Activated CD8-positive, alpha-beta T cell treated with anti-CD3 and anti-CD28 coated beads for 36 hours (primary cell): ENCODE results near the gene PHKB. TPM values are rescaled to one million over a fixed set of nuclear protein-coding genes. Genes with fewer than 3 reads are reported as not detected.
A peak's percentile ranks its signal among the peaks of the same experiment; 100 is the strongest.

ENCODE experiments used
- ATAC-seq: fragments of 200-7000 bp; cut with Tn5 transposase; one replicate; pipeline ENCODE4 v1.10.0; 2021; ENCODE audit warnings: mild to moderate bottlenecking, moderate library complexity
- CTCF ChIA-PET: fragments of 350-600 bp; sonication (Branson Sonifier 250); formaldehyde crosslinking; loops from one replicate; lab custom pipeline; 2021; ENCODE audit warnings: antibody characterized with exemption; lab: Charles Lee
- POLR2A ChIA-PET: fragments of 350-600 bp; sonication (Branson Sonifier 250); formaldehyde crosslinking; loops from one replicate; lab custom pipeline; 2021; ENCODE audit warnings: antibody characterized with exemption; lab: Charles Lee
- DNase-seq: peaks from one replicate; pipeline ENCODE4 v3.0.0-alpha.2; 2020
- H3K27ac Mint-ChIP-seq: one replicate; pipeline ENCODE4 v1.8.0; 2021; ENCODE audit warnings: mild to moderate bottlenecking, mixed read lengths
- H3K27me3 Mint-ChIP-seq: one replicate; pipeline ENCODE4 v1.8.0; 2021; ENCODE audit warnings: mixed read lengths
- H3K36me3 Mint-ChIP-seq: one replicate; pipeline ENCODE4 v1.8.0; 2021; ENCODE audit warnings: low read depth, mixed read lengths
- H3K4me1 Mint-ChIP-seq: one replicate; pipeline ENCODE4 v1.8.0; 2021; ENCODE audit warnings: low read depth, mixed read lengths
- H3K4me3 Mint-ChIP-seq: one replicate; pipeline ENCODE4 v1.8.0; 2021; ENCODE audit warnings: mild to moderate bottlenecking, moderate library complexity, mixed read lengths
- H3K9me3 Mint-ChIP-seq: one replicate; pipeline ENCODE4 v1.8.0; 2021; ENCODE audit warnings: mixed read lengths
- intact Hi-C: fragments of 100-400 bp; cut with micrococcal nuclease; formaldehyde crosslinking; loops from one replicate; pipeline ENCODE4 v1.10.0; 2022
- total RNA-seq, 2 experiments: library from RNA; stranded (reverse); gene quantifications; one replicate each; pipeline ENCODE4 v1.2.3, GENCODE V29; 2021
- TF ChIP-seq, protein P1 (sequence below): fragments of 200-600 bp; IDR thresholded peaks from one replicate; pipeline ENCODE4 v1.8.0; 2022; ENCODE audit warnings: antibody characterized with exemption, mild to moderate bottlenecking

The PHKB gene
- total RNA-seq, 2 experiments from 2014 or later = 20.2 to 23.1 TPM

DNA sequence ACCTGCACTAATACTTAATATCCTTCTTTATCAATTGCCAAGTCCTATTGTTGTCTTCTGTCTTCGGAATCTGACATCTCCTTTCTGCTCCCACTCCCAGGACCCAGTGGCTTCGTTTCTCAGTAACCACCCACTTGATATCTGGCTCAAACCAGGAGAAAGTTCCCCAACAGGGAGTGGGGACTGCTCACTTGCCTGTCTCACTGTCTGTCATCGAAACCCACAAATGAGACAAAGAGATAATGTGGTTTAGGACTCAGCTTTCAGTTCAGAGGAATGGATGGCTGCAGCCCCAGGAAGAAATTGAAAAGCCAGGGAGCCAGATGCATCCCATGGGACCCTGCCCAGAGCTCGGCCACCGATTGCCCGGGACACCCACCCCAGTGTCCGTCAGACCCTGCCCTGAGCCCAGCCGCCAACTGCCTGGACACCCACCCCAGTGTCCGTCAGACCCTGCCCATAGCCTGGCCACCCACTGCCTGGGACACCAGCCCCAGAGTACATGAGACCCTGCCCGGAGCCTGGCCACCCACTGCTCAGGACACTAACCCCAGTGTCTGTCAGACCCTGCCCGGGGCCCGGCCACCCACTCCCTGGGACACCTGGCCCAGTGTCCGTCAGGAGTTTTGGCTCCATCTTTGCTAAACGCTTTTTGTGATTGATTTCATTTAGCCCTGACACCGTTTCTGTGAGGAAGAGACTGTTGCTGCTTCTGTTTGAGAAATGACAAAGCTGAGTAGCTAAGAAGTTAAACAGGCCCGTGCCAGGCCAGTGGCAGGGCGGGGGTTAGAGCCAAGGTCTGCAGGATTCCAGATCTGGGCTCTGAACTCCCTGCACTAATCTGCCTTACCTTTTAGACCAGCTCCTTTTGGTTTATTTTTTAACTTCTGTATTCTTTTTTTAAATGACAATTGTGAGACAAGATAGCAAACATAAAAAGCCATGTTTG is 251.4 kb downstream of the PHKB start:
- no peaks in the 10 kb centered on the region for H3K9me3 Mint-ChIP-seq
- TF ChIP-seq, protein P1, sequence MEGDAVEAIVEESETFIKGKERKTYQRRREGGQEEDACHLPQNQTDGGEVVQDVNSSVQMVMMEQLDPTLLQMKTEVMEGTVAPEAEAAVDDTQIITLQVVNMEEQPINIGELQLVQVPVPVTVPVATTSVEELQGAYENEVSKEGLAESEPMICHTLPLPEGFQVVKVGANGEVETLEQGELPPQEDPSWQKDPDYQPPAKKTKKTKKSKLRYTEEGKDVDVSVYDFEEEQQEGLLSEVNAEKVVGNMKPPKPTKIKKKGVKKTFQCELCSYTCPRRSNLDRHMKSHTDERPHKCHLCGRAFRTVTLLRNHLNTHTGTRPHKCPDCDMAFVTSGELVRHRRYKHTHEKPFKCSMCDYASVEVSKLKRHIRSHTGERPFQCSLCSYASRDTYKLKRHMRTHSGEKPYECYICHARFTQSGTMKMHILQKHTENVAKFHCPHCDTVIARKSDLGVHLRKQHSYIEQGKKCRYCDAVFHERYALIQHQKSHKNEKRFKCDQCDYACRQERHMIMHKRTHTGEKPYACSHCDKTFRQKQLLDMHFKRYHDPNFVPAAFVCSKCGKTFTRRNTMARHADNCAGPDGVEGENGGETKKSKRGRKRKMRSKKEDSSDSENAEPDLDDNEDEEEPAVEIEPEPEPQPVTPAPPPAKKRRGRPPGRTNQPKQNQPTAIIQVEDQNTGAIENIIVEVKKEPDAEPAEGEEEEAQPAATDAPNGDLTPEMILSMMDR = no peak
- ChIA-PET CTCF (no interaction called here), POLR2A (interaction anchor here (0.6 kb wide), 1 partner anchor 20 kb away, joined by 3 read pairs; no protein-coding TSS in a partner anchor)
- no peak for ATAC-seq
- H3K4me1 Mint-ChIP-seq = peaks cover 4% of the 10 kb centered on the region
- DNase-seq = no peak
- H3K36me3 Mint-ChIP-seq = no peaks in the 10 kb centered on the region
- no peak overlapping the region for H3K27ac Mint-ChIP-seq
- no peak overlapping the region for H3K4me3 Mint-ChIP-seq
- intact Hi-C loops = no loop called here
- H3K27me3 Mint-ChIP-seq = peaks cover 5% of the 10 kb centered on the region

DNA sequence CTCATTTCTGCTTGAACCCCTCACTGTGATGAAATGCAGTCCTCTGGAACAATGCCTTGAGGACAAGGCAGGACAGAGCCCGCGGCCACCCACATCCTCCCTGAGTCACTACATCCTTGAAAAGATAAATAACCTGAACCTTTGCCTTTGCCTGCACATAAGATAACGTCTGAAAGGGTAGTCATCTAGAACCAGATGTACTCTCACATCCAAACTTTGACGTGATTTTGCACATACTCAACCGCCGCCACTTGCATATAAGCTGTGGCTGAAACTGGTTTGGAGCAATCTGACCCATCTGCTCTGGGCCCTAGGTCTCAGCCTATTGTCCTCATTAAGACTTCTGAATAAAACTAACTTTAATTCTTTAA is 252.1 kb downstream of the PHKB start:
- POLR2A ChIA-PET = no interaction called here
- intact Hi-C loops = no loop called here

DNA sequence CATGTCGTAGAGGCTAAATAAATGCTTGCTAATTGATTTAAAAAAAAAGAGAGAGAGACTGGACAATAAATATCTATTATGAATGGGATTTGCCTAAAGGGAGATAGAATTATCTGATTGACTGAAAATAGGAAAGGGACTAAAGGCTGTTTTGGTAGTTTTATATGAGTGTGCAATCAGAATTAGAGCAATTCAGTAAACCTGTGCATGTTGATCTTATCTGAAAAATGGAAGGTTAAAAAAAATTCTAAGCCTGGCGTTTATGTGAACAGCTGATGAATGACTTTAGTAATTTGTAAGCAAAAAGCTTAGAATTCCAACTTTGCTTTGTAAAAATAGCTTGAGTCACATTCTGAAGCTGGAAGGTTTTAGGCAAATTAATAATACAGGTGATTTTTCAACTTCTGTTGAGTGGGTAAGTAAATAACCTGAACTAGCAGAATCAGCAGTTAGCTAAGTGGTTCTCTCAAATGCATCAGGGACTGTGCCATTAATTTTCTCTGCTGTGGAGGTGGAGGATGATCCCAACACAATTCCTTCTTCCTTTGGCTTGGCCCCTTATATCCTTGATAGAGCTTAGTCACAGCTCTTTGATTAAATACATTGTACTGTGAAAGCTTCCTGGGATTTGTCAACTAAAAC is 254.4 kb downstream of the PHKB start:
- Mint-ChIP-seq H3K9me3 (no peaks in the 10 kb centered on the region), H3K4me1 (peaks cover 4% of the 10 kb centered on the region), H3K4me3 (no peak overlapping the region), H3K27me3 (peaks cover 5% of the 10 kb centered on the region), H3K36me3 (no peaks in the 10 kb centered on the region), H3K27ac (no peak overlapping the region)
- intact Hi-C loops = no loop called here
- ATAC-seq (no peak), DNase-seq (no peak)
- TF ChIP-seq, protein P1 = no peak
- CTCF ChIA-PET = no interaction called here
- POLR2A ChIA-PET = no interaction called here

More for the DNA sequence above, 252.1 kb downstream of the PHKB start:
- Mint-ChIP-seq H3K4me3 (no peak overlapping the region), H3K4me1 (peaks cover 4% of the 10 kb centered on the region), H3K9me3 (no peaks in the 10 kb centered on the region), H3K36me3 (no peaks in the 10 kb centered on the region), H3K27me3 (peaks cover 5% of the 10 kb centered on the region), H3K27ac (no peak overlapping the region)
- CTCF ChIA-PET = no interaction called here
- ATAC-seq = peak; percentile 39
- DNase-seq = peak; percentile 24
- TF ChIP-seq, protein P1 = no peak

DNA sequence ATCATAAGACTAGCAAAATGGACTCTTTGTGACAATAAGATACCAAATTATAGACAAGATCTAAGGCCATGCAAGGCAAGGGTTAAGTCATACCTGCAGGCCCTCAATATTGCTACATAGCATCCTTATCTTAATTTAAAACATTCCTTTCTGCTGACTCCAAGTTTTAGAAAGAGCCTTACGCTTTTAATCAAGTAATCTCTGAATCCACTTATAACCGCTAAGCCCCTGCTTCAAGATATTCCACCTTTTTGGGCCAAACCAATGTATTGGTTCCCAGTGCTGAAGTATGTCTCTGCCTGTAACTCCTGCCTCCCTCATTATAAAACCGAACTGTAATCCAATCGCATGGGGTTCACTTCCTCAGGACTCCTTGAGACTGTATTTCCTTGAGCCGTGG is 255.4 kb downstream of the PHKB start:
- ATAC-seq = no peak
- Mint-ChIP-seq H3K27me3 (peaks cover 5% of the 10 kb centered on the region), H3K4me1 (peaks cover 4% of the 10 kb centered on the region), H3K4me3 (no peak overlapping the region), H3K27ac (no peak overlapping the region), H3K9me3 (no peaks in the 10 kb centered on the region), H3K36me3 (no peaks in the 10 kb centered on the region)
- TF ChIP-seq, protein P1 = no peak
- DNase-seq = no peak
- ChIA-PET CTCF (no interaction called here), POLR2A (no interaction called here)
- intact Hi-C loops = no loop called here

DNA sequence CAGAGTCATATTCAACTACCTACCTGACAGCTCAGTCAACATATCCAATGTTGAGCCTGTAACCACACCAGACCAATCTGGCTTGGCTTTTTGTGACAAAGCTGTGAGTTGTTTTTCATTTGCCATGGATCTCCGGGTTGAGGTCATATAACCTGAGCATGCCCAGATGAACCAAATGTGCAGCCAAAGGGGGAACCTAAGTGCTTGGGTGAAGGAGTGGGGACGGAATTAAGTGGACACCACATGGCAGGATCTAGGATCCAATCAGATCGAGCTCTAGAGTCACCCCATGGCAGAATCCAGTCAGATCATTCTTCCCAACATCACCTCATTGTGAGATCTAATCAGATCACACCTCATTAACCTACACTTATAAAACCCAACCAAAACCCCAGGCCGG is 258.6 kb downstream of the PHKB start:
- Mint-ChIP-seq H3K4me3 (no peak overlapping the region), H3K27ac (no peak overlapping the region), H3K27me3 (peaks cover 8% of the 10 kb centered on the region), H3K36me3 (no peaks in the 10 kb centered on the region), H3K9me3 (no peaks in the 10 kb centered on the region), H3K4me1 (no peaks in the 10 kb centered on the region)
- POLR2A ChIA-PET = no interaction called here
- TF ChIP-seq, protein P1 = no peak
- intact Hi-C loops = no loop called here
- DNase-seq (no peak), ATAC-seq (no peak)
- CTCF ChIA-PET = interaction anchor here (0.6 kb wide), 1 partner anchor 98 kb away, joined by 3 read pairs; no protein-coding TSS in a partner anchor
